ENCODE data around the gene PRICKLE4. TPM values are rescaled to one million over a fixed set of nuclear protein-coding genes. Genes with fewer than 3 reads are reported as not detected.

Gene PRICKLE4
- total and polyA plus RNA-seq, 2 donors (not counting 1 experiment from before 2014, with no cell fraction given), result 0.60 TPM; not detected in 1

DNA sequence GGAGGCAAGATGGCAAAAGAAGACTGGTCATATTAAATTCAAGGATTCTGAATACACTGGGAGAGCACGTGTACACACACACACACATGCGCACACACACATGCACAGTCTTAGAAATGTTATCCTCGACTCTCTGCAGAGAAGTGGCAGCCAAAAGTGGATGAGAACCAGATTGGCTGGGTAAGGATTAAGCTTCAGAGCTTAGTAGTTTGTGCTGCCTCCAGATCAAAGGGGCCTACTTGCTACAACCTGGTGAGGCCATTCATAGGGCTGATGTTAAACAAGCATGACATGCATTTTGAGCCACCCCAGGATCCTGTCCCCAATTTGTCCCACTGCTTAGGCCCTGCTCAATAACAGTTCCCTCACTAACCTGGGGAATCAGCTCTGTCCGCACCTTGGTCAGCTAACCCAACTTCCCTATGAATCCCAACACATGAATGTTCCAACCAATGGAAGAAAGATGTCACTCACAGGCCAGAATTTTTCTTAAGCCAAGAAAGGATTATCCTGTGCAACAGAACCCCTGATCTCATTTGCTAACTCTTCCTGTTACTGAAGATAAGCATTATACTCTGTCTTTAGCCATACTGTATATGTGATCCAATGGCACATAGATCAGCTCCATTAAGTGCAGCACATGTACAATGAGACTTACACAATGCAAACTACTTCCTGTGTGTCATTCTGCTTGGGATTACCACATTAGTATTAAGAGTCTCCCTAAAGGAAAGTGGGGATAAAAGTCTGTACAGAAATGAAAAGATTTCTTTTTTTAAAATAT is 37.9 kb downstream of the PRICKLE4 start:
- Histone ChIP-seq H2AFZ (ENCODE audit: insufficient read depth, low read depth, low read length, poor library complexity, severe bottlenecking) (no peak overlapping the region), H3K27me3 (replicated peaks in 1 of 4; ENCODE audit: control extremely low read depth in 1 of 4, control insufficient read depth in 3 of 4, insufficient read depth in 4 of 4, low read length in 3 of 4) (no peaks in the 10 kb centered on the region), H3K4me2 (replicated peaks; ENCODE audit: low read depth, low read length, poor library complexity, severe bottlenecking) (no peak overlapping the region), H3K79me2 (ENCODE audit: control insufficient read depth, insufficient read depth, low read length) (no peaks in the 10 kb centered on the region), H4K20me1 (ENCODE audit: control insufficient read depth, insufficient read depth, low read length, poor library complexity, severe bottlenecking) (no peaks in the 10 kb centered on the region), H3K9me3 (ENCODE audit: control extremely low read depth in 1 of 3, control insufficient read depth in 2 of 3, insufficient read depth in 1 of 3, low read length in 2 of 3) (no peaks in the 10 kb centered on the region), H3K36me3 (replicated peaks in 1 of 2; ENCODE audit: control extremely low read depth in 1 of 2, control insufficient read depth in 1 of 2, extremely low read depth in 1 of 2, insufficient read depth in 2 of 2, low read length in 1 of 2) (no peaks in the 10 kb centered on the region), H3K4me1 (ENCODE audit: control insufficient read depth in 2 of 2, insufficient read depth in 2 of 2, low read length in 2 of 2) (no peaks in the 10 kb centered on the region), H3K27ac (ENCODE audit: low read length in 2 of 2) (no peak overlapping the region), H3K9ac (ENCODE audit: low read length) (no peak overlapping the region), H3K4me3 (ENCODE audit: control extremely low read depth in 1 of 5, extremely low read depth in 1 of 5, insufficient read depth in 1 of 5, low read depth in 2 of 5, low read length in 4 of 5) (no peak overlapping the region)
- ChIA-PET POLR2A (no interaction called here), CTCF (interaction anchor here (1.2 kb wide), 1 partner anchor 29 kb away, joined by 3 read pairs; no protein-coding TSS in a partner anchor)
- TF ChIP-seq, protein P1, sequence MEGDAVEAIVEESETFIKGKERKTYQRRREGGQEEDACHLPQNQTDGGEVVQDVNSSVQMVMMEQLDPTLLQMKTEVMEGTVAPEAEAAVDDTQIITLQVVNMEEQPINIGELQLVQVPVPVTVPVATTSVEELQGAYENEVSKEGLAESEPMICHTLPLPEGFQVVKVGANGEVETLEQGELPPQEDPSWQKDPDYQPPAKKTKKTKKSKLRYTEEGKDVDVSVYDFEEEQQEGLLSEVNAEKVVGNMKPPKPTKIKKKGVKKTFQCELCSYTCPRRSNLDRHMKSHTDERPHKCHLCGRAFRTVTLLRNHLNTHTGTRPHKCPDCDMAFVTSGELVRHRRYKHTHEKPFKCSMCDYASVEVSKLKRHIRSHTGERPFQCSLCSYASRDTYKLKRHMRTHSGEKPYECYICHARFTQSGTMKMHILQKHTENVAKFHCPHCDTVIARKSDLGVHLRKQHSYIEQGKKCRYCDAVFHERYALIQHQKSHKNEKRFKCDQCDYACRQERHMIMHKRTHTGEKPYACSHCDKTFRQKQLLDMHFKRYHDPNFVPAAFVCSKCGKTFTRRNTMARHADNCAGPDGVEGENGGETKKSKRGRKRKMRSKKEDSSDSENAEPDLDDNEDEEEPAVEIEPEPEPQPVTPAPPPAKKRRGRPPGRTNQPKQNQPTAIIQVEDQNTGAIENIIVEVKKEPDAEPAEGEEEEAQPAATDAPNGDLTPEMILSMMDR (IDR thresholded peaks at IDR 0.05), result no peak
- no peak for TF ChIP-seq EZH2 (IDR thresholded peaks at IDR 0.05; ENCODE audit: borderline replicate concordance, insufficient read depth, low read depth, low read length, poor library complexity, severe bottlenecking)
- Mint-ChIP-seq H3K27ac (no peak overlapping the region), H3K4me1 (no peaks in the 10 kb centered on the region), H3K9me3 (ENCODE audit: insufficient read depth) (no peaks in the 10 kb centered on the region), H3K4me3 (no peak overlapping the region), H3K27me3 (no peaks in the 10 kb centered on the region)
- WGBS (ENCODE audit: insufficient coverage), result 100% methylated on average over 1 of the region's 4 CpGs
- ATAC-seq (ENCODE audit: low read depth) (no peak), DNase-seq (no peak)
- intact Hi-C loops (cut with micrococcal nuclease), result no loop called here

DNA sequence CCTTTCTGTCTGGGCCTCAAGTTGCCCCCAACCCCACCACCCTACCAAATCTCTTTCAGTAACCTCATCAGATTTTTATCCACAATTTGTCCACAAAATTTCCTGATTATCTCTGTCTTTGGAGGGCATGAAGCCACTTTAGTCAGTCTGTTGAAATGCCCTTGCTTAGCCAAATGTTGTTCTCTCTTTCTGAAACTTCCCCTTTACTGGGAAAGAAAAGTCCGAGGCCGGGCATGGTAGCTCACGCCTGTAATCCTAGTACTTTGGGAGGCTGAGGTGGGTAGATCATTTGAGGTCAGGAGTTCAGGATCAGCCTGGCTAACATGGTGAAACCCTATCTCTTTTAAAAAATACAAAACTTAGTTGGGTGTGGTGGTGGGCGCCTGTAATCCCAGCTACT is 40.7 kb downstream of the PRICKLE4 start:
- H3K9ac ChIP-seq (ENCODE audit: low read length), result no peak overlapping the region
- ChIA-PET POLR2A (no interaction called here), CTCF (no interaction called here)
- Mint-ChIP-seq H3K9me3 (ENCODE audit: insufficient read depth) (no peaks in the 10 kb centered on the region), H3K4me1 (no peaks in the 10 kb centered on the region), H3K27me3 (no peaks in the 10 kb centered on the region), H3K4me3 (no peak overlapping the region), H3K27ac (no peak overlapping the region)
- H3K79me2 ChIP-seq (ENCODE audit: control insufficient read depth, insufficient read depth, low read length), result no peaks in the 10 kb centered on the region
- no peak overlapping the region for H2AFZ ChIP-seq (ENCODE audit: insufficient read depth, low read depth, low read length, poor library complexity, severe bottlenecking)
- no CpG with 5 or more reads among the region's 4 CpGs for WGBS (ENCODE audit: insufficient coverage)
- ATAC-seq (ENCODE audit: low read depth), result no peak
- intact Hi-C loops (cut with micrococcal nuclease), result no loop called here
- H3K4me1 ChIP-seq (ENCODE audit: control insufficient read depth in 2 of 2, insufficient read depth in 2 of 2, low read length in 2 of 2), result no peaks in the 10 kb centered on the region
- H4K20me1 ChIP-seq (ENCODE audit: control insufficient read depth, insufficient read depth, low read length, poor library complexity, severe bottlenecking), result no peaks in the 10 kb centered on the region
- no peak overlapping the region for H3K27ac ChIP-seq (ENCODE audit: low read length in 2 of 2)
- H3K4me3 ChIP-seq (ENCODE audit: control extremely low read depth in 1 of 5, extremely low read depth in 1 of 5, insufficient read depth in 1 of 5, low read depth in 2 of 5, low read length in 4 of 5), result no peak overlapping the region
- H3K9me3 ChIP-seq (ENCODE audit: control extremely low read depth in 1 of 3, control insufficient read depth in 2 of 3, insufficient read depth in 1 of 3, low read length in 2 of 3), result no peaks in the 10 kb centered on the region
- TF ChIP-seq, protein P1 (IDR thresholded peaks at IDR 0.05), result no peak
- no peaks in the 10 kb centered on the region for H3K27me3 ChIP-seq (replicated peaks in 1 of 4; ENCODE audit: control extremely low read depth in 1 of 4, control insufficient read depth in 3 of 4, insufficient read depth in 4 of 4, low read length in 3 of 4)
- no peak for DNase-seq
- H3K36me3 ChIP-seq (replicated peaks in 1 of 2; ENCODE audit: control extremely low read depth in 1 of 2, control insufficient read depth in 1 of 2, extremely low read depth in 1 of 2, insufficient read depth in 2 of 2, low read length in 1 of 2), result no peaks in the 10 kb centered on the region
- no peak overlapping the region for H3K4me2 ChIP-seq (replicated peaks; ENCODE audit: low read depth, low read length, poor library complexity, severe bottlenecking)

All from B cell (primary cell).